HCT116 (cell line): ENCODE data around the gene SLC22A9.

Source experiments
- CBX3 ChIP-seq: IDR thresholded peaks from 2 replicates; pipeline ENCODE4 v1.6.1; 2012; ENCODE audit warnings: low read depth
- CTCF ChIP-seq, 3 experiments: fragments of 200-600 bp in 1 of 3; sonication (generic) in 1 of 3; IDR thresholded peaks in 2 of 3; conservative IDR thresholded peaks in 1 of 3; 2 replicates each; pipeline ENCODE4 v1.5.1; 2012 to 2017; ENCODE audit warnings: low read depth in 2 of 3, low read length in 2 of 3, antibody characterized with exemption in 1 of 3, borderline replicate concordance in 1 of 3, control low read depth in 1 of 3, mild to moderate bottlenecking in 1 of 3, mixed read lengths in 1 of 3, mixed run types in 1 of 3, moderate library complexity in 1 of 3; ENCODE audit not compliant: insufficient read depth in 1 of 3
- EGR1 ChIP-seq: IDR thresholded peaks from 2 replicates; pipeline ENCODE4 v1.6.1; 2012; ENCODE audit warnings: low read depth
- EZH2 ChIP-seq: fragments of 200-600 bp; sonication (generic); IDR thresholded peaks from 2 replicates; pipeline ENCODE4 v1.6.1; 2017; ENCODE audit warnings: antibody characterized with exemption, mixed run types
- EZH2phosphoT487 ChIP-seq: fragments of 200-600 bp; IDR thresholded peaks from 2 replicates; pipeline ENCODE4 v1.6.1; 2018; ENCODE audit warnings: antibody characterized with exemption, borderline replicate concordance
- JUND ChIP-seq: IDR thresholded peaks from 2 replicates; pipeline ENCODE4 v1.6.1; 2012
- MAX ChIP-seq: IDR thresholded peaks from 2 replicates; pipeline ENCODE4 v1.6.1; 2012
- POLR2A ChIP-seq: IDR thresholded peaks from 2 replicates; pipeline ENCODE4 v1.7.0; 2011; ENCODE audit warnings: borderline replicate concordance; ENCODE audit not compliant: insufficient read depth, insufficient read length; ENCODE audit errors: extremely low read depth
- POLR2AphosphoS5 ChIP-seq: IDR thresholded peaks from 2 replicates; pipeline ENCODE4 v1.6.1; 2011; ENCODE audit warnings: mild to moderate bottlenecking, low read depth, low read length, moderate library complexity
- SIN3A ChIP-seq: IDR thresholded peaks from 2 replicates; pipeline ENCODE4 v1.6.1; 2012; ENCODE audit warnings: low read depth
- TCF7L2 ChIP-seq: IDR thresholded peaks from 2 replicates; pipeline ENCODE4 v1.7.0; 2011; ENCODE audit warnings: borderline replicate concordance, inconsistent platforms; ENCODE audit not compliant: insufficient read depth, insufficient read length; ENCODE audit errors: extremely low read depth
- YY1 ChIP-seq: IDR thresholded peaks from 2 replicates; pipeline ENCODE4 v1.6.1; 2011; ENCODE audit warnings: low read length, low read depth, moderate library complexity, mild to moderate bottlenecking; ENCODE audit not compliant: insufficient replicate concordance; ENCODE audit errors: extremely low read depth
- ZNF274 ChIP-seq: fragments of 200-500 bp; sonication (Bioruptor generic); IDR thresholded peaks from 2 replicates; pipeline ENCODE4 v1.6.1; 2014; ENCODE audit warnings: mild to moderate bottlenecking, low read depth, low read length, inconsistent platforms

- TF ChIP-seq ZNF274 (no peak), CTCF (IDR thresholded peaks at IDR 0.05 in 2 of 3, conservative IDR thresholded peaks at IDR 0.05 in 1 of 3; ENCODE audit: borderline replicate concordance in 1 of 3, insufficient read depth in 1 of 3, low read depth in 2 of 3, low read length in 2 of 3) (no peak), EZH2 (no peak), CBX3 (no peak), EZH2phosphoT487 (no peak), MAX (no peak), POLR2AphosphoS5 (no peak), SIN3A (no peak), JUND (no peak), TCF7L2 (no peak), EGR1 (no peak), YY1 (no peak), POLR2A (no peak)
These were observed 10.5 kb downstream of the SLC22A9 start for GRCh38 chr11:63380130-63380529.
